Ovary (tissue), 3 donors: ENCODE results near the gene SLC27A3.

Experiments
- CTCF ChIP-seq, 3 donors: fragments of 450-650 bp in 2 of 3; fragments of 200-600 bp in 1 of 3; IDR thresholded peaks; one replicate each; pipeline versions ENCODE4 v1.5.1 to v1.8.0; 2016 to 2022; ENCODE audit warnings: antibody characterized with exemption in 3 of 3, mild to moderate bottlenecking in 1 of 3
- EP300 ChIP-seq: sonication (generic); formaldehyde crosslinking; IDR thresholded peaks from one replicate; pipeline ENCODE4 v1.6.1; 2017; ENCODE audit warnings: antibody characterized with exemption
- POLR2A ChIP-seq: fragments of 450-650 bp; IDR thresholded peaks from one replicate; pipeline ENCODE4 v1.6.1; 2017; ENCODE audit warnings: antibody characterized with exemption, mild to moderate bottlenecking, moderate library complexity
- donor health status: DM: no; HTN: no; CAD: no.

GRCh38 chr1:153779781-153780541 is 4.8 kb downstream of the SLC27A3 start:
- TF ChIP-seq CTCF (IDR thresholded peaks at IDR 0.05) (no peak), EP300 (no peak), POLR2A (no peak)
